Astrocyte (in vitro differentiated cells and primary cell): ENCODE data around the gene CCDC51. TPM values are rescaled to one million over a fixed set of nuclear protein-coding genes. Genes with fewer than 3 reads are reported as not detected.

Experiments used
- DNase-seq: peaks from one replicate; pipeline ENCODE4 v3.0.0-alpha.2; 2010; ENCODE audit warnings: low read depth
- FAIRE-seq: peaks from 2 replicates; lab custom pipeline; 2011; peaks lifted over from hg19 to GRCh38; lab: Jason Lieb, UNC
- H2AFZ ChIP-seq: 2 replicates; pipeline ENCODE4 v1.6.0; 2012; ENCODE audit warnings: low read depth, low read length, inconsistent platforms
- H3K27ac ChIP-seq: 2 replicates; pipeline ENCODE4 v1.5.1; 2011; ENCODE audit warnings: low read depth, low read length, inconsistent platforms
- H3K27me3 ChIP-seq: 2 replicates; pipeline ENCODE4 v1.6.0; 2011; ENCODE audit warnings: low read length, inconsistent platforms; ENCODE audit not compliant: insufficient read depth
- H3K36me3 ChIP-seq: 2 replicates; pipeline ENCODE4 v1.5.1; 2011; ENCODE audit warnings: low read length, inconsistent platforms; ENCODE audit not compliant: insufficient read depth
- H3K4me1 ChIP-seq: 2 replicates; pipeline ENCODE4 v1.5.1; 2011; ENCODE audit warnings: low read length, inconsistent platforms; ENCODE audit not compliant: insufficient read depth
- H3K4me2 ChIP-seq: 2 replicates; pipeline ENCODE4 v1.6.0; 2012; ENCODE audit warnings: low read length, inconsistent platforms
- H3K4me3 ChIP-seq: 2 replicates; pipeline ENCODE4 v1.5.1; 2011; ENCODE audit warnings: low read depth, mild to moderate bottlenecking, low read length, inconsistent platforms; ENCODE audit not compliant: insufficient read depth
- H3K79me2 ChIP-seq: 2 replicates; pipeline ENCODE4 v1.6.0; 2012; ENCODE audit warnings: mild to moderate bottlenecking, low read length, inconsistent platforms; ENCODE audit not compliant: insufficient read depth
- H3K9ac ChIP-seq: 2 replicates; pipeline ENCODE4 v1.6.0; 2012; ENCODE audit warnings: mild to moderate bottlenecking, low read length, inconsistent platforms
- H3K9me3 ChIP-seq: 2 replicates; pipeline ENCODE4 v1.5.1; 2012; ENCODE audit warnings: low read depth, mild to moderate bottlenecking, low read length, inconsistent platforms; ENCODE audit not compliant: insufficient read depth
- H4K20me1 ChIP-seq: 2 replicates; pipeline ENCODE4 v1.6.0; 2012; ENCODE audit warnings: low read length, inconsistent platforms; ENCODE audit not compliant: insufficient read depth
- H3K27ac Mint-ChIP-seq: one replicate; pipeline ENCODE4 v1.8.0; 2021; ENCODE audit warnings: mild to moderate bottlenecking, mixed read lengths; ENCODE audit not compliant: unreplicated experiment
- H3K27me3 Mint-ChIP-seq: one replicate; pipeline ENCODE4 v1.8.0; 2021; ENCODE audit warnings: low read depth, mixed read lengths; ENCODE audit not compliant: unreplicated experiment
- H3K36me3 Mint-ChIP-seq: one replicate; pipeline ENCODE4 v1.8.0; 2021; ENCODE audit warnings: low read depth, mixed read lengths; ENCODE audit not compliant: unreplicated experiment
- H3K4me1 Mint-ChIP-seq: one replicate; pipeline ENCODE4 v1.8.0; 2021; ENCODE audit warnings: low read depth, mixed read lengths; ENCODE audit not compliant: unreplicated experiment
- H3K4me3 Mint-ChIP-seq: one replicate; pipeline ENCODE4 v1.8.0; 2021; ENCODE audit warnings: mild to moderate bottlenecking, moderate library complexity, mixed read lengths; ENCODE audit not compliant: unreplicated experiment
- H3K9me3 Mint-ChIP-seq: one replicate; pipeline ENCODE4 v1.8.0; 2021; ENCODE audit warnings: mild to moderate bottlenecking, mixed read lengths; ENCODE audit not compliant: unreplicated experiment
- CTCF ChIP-seq: IDR thresholded peaks from 2 replicates; pipeline ENCODE4 v1.5.1; 2011; ENCODE audit warnings: low read depth, mild to moderate bottlenecking, inconsistent platforms, low read length, moderate library complexity; ENCODE audit not compliant: insufficient read depth
- EZH2 ChIP-seq: IDR thresholded peaks from 2 replicates; pipeline ENCODE4 v1.6.1; 2012; ENCODE audit warnings: mild to moderate bottlenecking, low read length, inconsistent platforms; ENCODE audit not compliant: insufficient read depth
- total RNA-seq: library from RNA; stranded (reverse); gene quantifications from 2 replicates; pipeline ENCODE4 v1.2.1, GENCODE V29; 2021

Gene CCDC51
- total RNA-seq, 1 donor from 2014 or later, result 16.5 TPM

- Histone ChIP-seq H3K9me3 (no peaks in the 10 kb centered on the region), H3K27me3 (no peaks in the 10 kb centered on the region), H3K79me2 (peaks cover 22% of the 10 kb centered on the region), H3K4me2 (no peak overlapping the region), H3K36me3 (peaks cover 9% of the 10 kb centered on the region), H2AFZ (no peak overlapping the region), H3K9ac (no peak overlapping the region), H3K27ac (no peak overlapping the region), H3K4me3 (no peak overlapping the region), H4K20me1 (peaks cover 8% of the 10 kb centered on the region), H3K4me1 (peaks cover 22% of the 10 kb centered on the region)
- Mint-ChIP-seq H3K36me3 (peaks cover 8% of the 10 kb centered on the region), H3K27ac (no peak overlapping the region), H3K4me3 (no peak overlapping the region), H3K4me1 (peaks cover 28% of the 10 kb centered on the region), H3K27me3 (no peaks in the 10 kb centered on the region), H3K9me3 (no peaks in the 10 kb centered on the region)
- no peak for FAIRE-seq
- DNase-seq, result no peak
- TF ChIP-seq EZH2, result no peak
- TF ChIP-seq CTCF, result no peak
Measured at GRCh38 chr3:48436477-48436787, 3.5 kb downstream of the CCDC51 start.

GRCh38 chr3:48435774-48436476, 4.0 kb downstream of the CCDC51 start:
- FAIRE-seq (peak; percentile 71), DNase-seq (peak; percentile 50)
- H3K27me3 Mint-ChIP-seq, result no peaks in the 10 kb centered on the region
- no peak overlapping the region for H3K4me3 Mint-ChIP-seq
- H3K9me3 ChIP-seq, result no peaks in the 10 kb centered on the region
- H3K9me3 Mint-ChIP-seq, result no peaks in the 10 kb centered on the region
- H3K79me2 ChIP-seq, result peaks cover 17% of the 10 kb centered on the region
- H3K4me1 Mint-ChIP-seq, result peaks cover 29% of the 10 kb centered on the region
- H2AFZ ChIP-seq, result no peak overlapping the region
- H3K27me3 ChIP-seq, result no peaks in the 10 kb centered on the region
- no peak overlapping the region for H3K27ac Mint-ChIP-seq
- peaks cover 19% of the 10 kb centered on the region for H3K4me1 ChIP-seq
- peaks cover 7% of the 10 kb centered on the region for H3K36me3 ChIP-seq
- peaks cover 4% of the 10 kb centered on the region for H4K20me1 ChIP-seq
- no peak for TF ChIP-seq EZH2
- peak; percentile 100 for TF ChIP-seq CTCF
- H3K9ac ChIP-seq, result no peak overlapping the region
- no peak overlapping the region for H3K4me2 ChIP-seq
- H3K27ac ChIP-seq, result no peak overlapping the region
- peaks cover 7% of the 10 kb centered on the region for H3K36me3 Mint-ChIP-seq
- H3K4me3 ChIP-seq, result no peak overlapping the region

DNA sequence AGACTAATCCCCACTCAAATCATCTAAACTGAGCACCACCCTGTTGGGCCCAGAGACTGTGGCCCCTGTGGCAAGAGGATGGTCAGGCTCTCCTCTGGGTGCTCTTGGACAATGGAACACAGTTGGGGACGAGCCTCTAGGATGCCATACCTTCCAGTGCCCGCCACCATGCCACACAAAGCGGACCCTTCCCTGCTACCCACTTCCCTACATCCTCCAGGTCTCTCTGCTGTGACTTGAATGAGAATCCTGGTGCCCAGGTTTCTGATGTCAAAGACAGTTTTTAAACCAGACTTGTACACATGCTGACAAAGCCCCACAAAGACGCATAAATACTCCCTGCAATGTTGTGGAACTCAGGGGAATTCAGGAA, 4.7 kb downstream of the CCDC51 start:
- Mint-ChIP-seq H3K27ac (no peak overlapping the region), H3K36me3 (peaks cover 7% of the 10 kb centered on the region), H3K9me3 (no peaks in the 10 kb centered on the region), H3K4me3 (no peak overlapping the region), H3K27me3 (no peaks in the 10 kb centered on the region), H3K4me1 (peaks cover 33% of the 10 kb centered on the region)
- DNase-seq, result no peak
- Histone ChIP-seq H3K9me3 (no peaks in the 10 kb centered on the region), H3K79me2 (peaks cover 9% of the 10 kb centered on the region), H4K20me1 (peaks cover 4% of the 10 kb centered on the region), H3K9ac (no peak overlapping the region), H3K4me1 (peaks cover 21% of the 10 kb centered on the region), H3K4me3 (no peak overlapping the region), H3K36me3 (peaks cover 7% of the 10 kb centered on the region), H2AFZ (no peak overlapping the region), H3K27me3 (no peaks in the 10 kb centered on the region), H3K27ac (no peak overlapping the region), H3K4me2 (no peak overlapping the region)
- no peak for FAIRE-seq
- TF ChIP-seq EZH2 (no peak), CTCF (no peak)
